DND-41 (cell line): ENCODE measurements around the gene SPINK13.

ENCODE experiments used
- CTCF ChIP-seq: IDR thresholded peaks from 2 replicates; pipeline ENCODE4 v1.5.1; 2012; ENCODE audit warnings: borderline replicate concordance, low read length, moderate library complexity, mild to moderate bottlenecking; ENCODE audit not compliant: poor library complexity, severe bottlenecking; ENCODE audit errors: extremely low read depth
- EZH2 ChIP-seq: IDR thresholded peaks from 3 replicates; pipeline ENCODE4 v1.6.1; 2012; ENCODE audit warnings: borderline replicate concordance, low read depth, mild to moderate bottlenecking, moderate library complexity, low read length, inconsistent platforms; ENCODE audit not compliant: severe bottlenecking

GRCh38 chr5:148237785-148238417, 30.7 kb upstream of the SPINK13 start:
- TF ChIP-seq CTCF (no peak), EZH2 (no peak)
